PFSK-1 (cell line): Measurements from ENCODE around the gene ACTR6.

Source experiments
- FOXP2 ChIP-seq: optimal IDR thresholded peaks from 2 replicates; pipeline ENCODE3; 2011; ENCODE audit warnings: borderline replicate concordance, control low read depth, inconsistent platforms; ENCODE audit not compliant: insufficient read depth; ENCODE audit errors: extremely low read length, extremely low read depth
- POLR2AphosphoS5 ChIP-seq: IDR thresholded peaks from 2 replicates; pipeline ENCODE4 v1.6.1; 2012; ENCODE audit warnings: low read depth, mild to moderate bottlenecking, control low read depth, low read length, moderate library complexity
- SIN3A ChIP-seq: IDR thresholded peaks from 2 replicates; pipeline ENCODE4 v1.6.1; 2012; ENCODE audit warnings: mild to moderate bottlenecking, low read length, moderate library complexity, borderline replicate concordance; ENCODE audit not compliant: insufficient read depth
- TAF1 ChIP-seq: IDR thresholded peaks from 2 replicates; pipeline ENCODE4 v1.6.1; 2012; ENCODE audit warnings: low read length, control low read depth, borderline replicate concordance; ENCODE audit not compliant: insufficient read depth
- TF ChIP-seq, protein P1 (sequence below), 2 experiments: IDR thresholded peaks; 2 replicates each; pipeline versions ENCODE4 v1.6.1 to v1.8.0; 2011 to 2012; ENCODE audit warnings: low read depth in 2 of 2, low read length in 2 of 2, control low read depth in 1 of 2, inconsistent platforms in 1 of 2, mild to moderate bottlenecking in 1 of 2, moderate library complexity in 1 of 2; ENCODE audit not compliant: insufficient read depth in 1 of 2

DNA sequence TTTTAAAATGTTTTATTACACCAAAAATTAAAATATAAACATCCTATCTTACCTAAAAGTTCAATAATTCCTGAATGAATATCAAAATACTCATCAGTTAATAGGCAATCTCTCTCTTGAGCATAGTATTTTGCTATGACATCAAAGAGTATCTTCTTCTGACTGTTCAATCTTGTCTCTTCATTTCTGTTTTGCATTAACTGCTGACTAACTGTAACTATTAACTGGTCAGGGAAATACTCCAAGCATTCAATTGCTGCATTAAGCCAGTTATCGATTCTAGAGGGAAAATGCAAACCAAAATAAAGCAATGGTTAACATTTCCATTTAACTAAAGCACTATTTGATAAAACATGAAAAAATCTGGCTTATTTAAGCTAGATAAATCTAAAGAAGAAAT, 52.8 kb downstream of the ACTR6 start:
- TF ChIP-seq TAF1 (no peak), POLR2AphosphoS5 (no peak), SIN3A (no peak), FOXP2 (no peak)
- TF ChIP-seq, protein P1, sequence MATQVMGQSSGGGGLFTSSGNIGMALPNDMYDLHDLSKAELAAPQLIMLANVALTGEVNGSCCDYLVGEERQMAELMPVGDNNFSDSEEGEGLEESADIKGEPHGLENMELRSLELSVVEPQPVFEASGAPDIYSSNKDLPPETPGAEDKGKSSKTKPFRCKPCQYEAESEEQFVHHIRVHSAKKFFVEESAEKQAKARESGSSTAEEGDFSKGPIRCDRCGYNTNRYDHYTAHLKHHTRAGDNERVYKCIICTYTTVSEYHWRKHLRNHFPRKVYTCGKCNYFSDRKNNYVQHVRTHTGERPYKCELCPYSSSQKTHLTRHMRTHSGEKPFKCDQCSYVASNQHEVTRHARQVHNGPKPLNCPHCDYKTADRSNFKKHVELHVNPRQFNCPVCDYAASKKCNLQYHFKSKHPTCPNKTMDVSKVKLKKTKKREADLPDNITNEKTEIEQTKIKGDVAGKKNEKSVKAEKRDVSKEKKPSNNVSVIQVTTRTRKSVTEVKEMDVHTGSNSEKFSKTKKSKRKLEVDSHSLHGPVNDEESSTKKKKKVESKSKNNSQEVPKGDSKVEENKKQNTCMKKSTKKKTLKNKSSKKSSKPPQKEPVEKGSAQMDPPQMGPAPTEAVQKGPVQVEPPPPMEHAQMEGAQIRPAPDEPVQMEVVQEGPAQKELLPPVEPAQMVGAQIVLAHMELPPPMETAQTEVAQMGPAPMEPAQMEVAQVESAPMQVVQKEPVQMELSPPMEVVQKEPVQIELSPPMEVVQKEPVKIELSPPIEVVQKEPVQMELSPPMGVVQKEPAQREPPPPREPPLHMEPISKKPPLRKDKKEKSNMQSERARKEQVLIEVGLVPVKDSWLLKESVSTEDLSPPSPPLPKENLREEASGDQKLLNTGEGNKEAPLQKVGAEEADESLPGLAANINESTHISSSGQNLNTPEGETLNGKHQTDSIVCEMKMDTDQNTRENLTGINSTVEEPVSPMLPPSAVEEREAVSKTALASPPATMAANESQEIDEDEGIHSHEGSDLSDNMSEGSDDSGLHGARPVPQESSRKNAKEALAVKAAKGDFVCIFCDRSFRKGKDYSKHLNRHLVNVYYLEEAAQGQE (IDR thresholded peaks at IDR 0.05; ENCODE audit: insufficient read depth in 1 of 2, low read depth in 2 of 2, low read length in 2 of 2): no peak
